HUES48 (cell line): ENCODE data around the gene MDH1B.
"Not testable (repeated sequence)": the region's sequence is repeated elsewhere in the genome, so short reads cannot be mapped to it uniquely, and the experiment has no call there.

ENCODE experiments used
- H3K27ac ChIP-seq: one replicate; pipeline ENCODE4 v1.7.0; 2013; ENCODE audit warnings: low read depth, low read length, inconsistent platforms
- H3K27me3 ChIP-seq: 2 replicates; pipeline ENCODE4 v1.6.1; 2013; ENCODE audit warnings: mild to moderate bottlenecking, low read length; ENCODE audit not compliant: control insufficient read depth, insufficient read depth
- H3K36me3 ChIP-seq: 2 replicates; pipeline ENCODE4 v1.6.1; 2013; ENCODE audit warnings: low read length; ENCODE audit not compliant: control insufficient read depth, insufficient read depth
- H3K4me1 ChIP-seq: 2 replicates; pipeline ENCODE4 v1.6.1; 2013; ENCODE audit warnings: mild to moderate bottlenecking, low read length; ENCODE audit not compliant: control insufficient read depth, insufficient read depth
- H3K4me3 ChIP-seq: 2 replicates; pipeline ENCODE4 v1.5.1; 2013; ENCODE audit warnings: mild to moderate bottlenecking, low read depth, low read length
- H3K9ac ChIP-seq: 2 replicates; pipeline ENCODE4 v1.6.1; 2013; ENCODE audit warnings: mild to moderate bottlenecking, low read depth, low read length, moderate library complexity
- H3K9me3 ChIP-seq: 2 replicates; pipeline ENCODE4 v1.6.1; 2013; ENCODE audit warnings: low read length; ENCODE audit not compliant: control insufficient read depth, insufficient read depth

Gene MDH1B

DNA sequence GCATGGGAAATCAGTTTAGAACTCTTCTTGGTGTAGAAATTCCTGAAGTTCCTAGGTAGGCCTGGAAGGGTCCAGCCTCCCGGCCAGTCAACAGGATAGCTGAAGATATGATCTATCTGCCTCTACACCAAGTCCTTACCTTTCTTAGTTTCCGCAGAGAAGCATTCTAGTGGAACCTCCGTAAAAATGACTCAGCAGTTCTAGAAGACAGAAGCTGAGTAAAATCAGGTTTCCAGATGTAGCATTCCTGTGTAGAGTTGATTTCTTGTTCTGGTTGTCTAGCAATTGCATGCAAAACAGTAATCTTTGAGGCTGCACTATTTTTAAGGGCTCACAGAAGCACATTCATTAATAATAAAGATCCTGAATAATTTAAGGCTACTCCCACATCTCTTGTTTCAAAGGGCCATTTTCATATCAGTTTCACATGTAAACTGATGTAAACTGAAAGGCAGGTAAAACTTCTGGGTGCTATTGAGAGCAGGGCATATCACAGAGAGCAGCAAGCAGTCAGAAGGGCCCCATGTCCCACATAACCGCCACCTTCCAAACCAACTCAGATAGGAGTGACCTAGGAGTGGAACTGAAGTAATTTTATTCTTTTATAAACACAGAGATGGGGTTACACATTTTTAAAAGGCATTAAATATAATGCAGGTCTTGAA is 43.7 kb downstream of the MDH1B start:
- H3K27me3 ChIP-seq = no peaks in the 10 kb centered on the region
- H3K4me3 ChIP-seq = no peak overlapping the region
- no peak overlapping the region for H3K9ac ChIP-seq
- 0 out of 2 replicates have a peak, but pooled peaks cover 5% of the 10 kb centered on the region for H3K4me1 ChIP-seq
- H3K27ac ChIP-seq = no peak overlapping the region
- H3K36me3 ChIP-seq = no peaks in the 10 kb centered on the region
- 0 out of 2 replicates have a peak, but pooled peaks cover 8% of the 10 kb centered on the region for H3K9me3 ChIP-seq

DNA sequence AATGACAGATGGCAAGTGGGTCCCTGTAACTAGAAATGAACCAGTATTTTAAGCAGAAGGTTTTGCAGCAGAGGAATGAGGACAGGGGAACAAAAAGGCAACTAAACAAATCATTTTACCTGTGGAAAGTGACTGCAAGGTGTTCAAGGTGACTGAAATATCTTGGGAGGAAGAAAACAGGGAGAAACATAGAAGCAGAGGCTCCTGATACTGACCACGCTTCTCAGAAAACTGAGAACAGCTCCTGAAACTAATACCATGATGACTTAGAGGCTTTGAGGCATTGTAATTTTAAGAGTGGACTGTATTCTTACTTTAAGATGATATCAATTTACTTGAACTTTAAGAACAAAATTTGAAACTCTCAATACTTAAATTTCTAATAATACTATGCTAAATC is 46.8 kb downstream of the MDH1B start, which contains the start of gene DYTN:
Gene DYTN (minus strand): TSS at position 101 of the 400 bp plus-strand sequence. CDS start 117 bp downstream, outside the sequence.
- Histone ChIP-seq H3K27ac (no peak within 1 kb of the TSS), H3K9ac (no peak within 1 kb of the TSS), H3K27me3 (no peaks in the 10 kb centered on the region), H3K9me3 (0 out of 2 replicates have a peak, but pooled peaks cover 8% of the 10 kb centered on the region), H3K36me3 (no peaks in the 10 kb centered on the region), H3K4me1 (peaks cover 8% of the 10 kb centered on the region), H3K4me3 (no peak within 1 kb of the TSS)

DNA sequence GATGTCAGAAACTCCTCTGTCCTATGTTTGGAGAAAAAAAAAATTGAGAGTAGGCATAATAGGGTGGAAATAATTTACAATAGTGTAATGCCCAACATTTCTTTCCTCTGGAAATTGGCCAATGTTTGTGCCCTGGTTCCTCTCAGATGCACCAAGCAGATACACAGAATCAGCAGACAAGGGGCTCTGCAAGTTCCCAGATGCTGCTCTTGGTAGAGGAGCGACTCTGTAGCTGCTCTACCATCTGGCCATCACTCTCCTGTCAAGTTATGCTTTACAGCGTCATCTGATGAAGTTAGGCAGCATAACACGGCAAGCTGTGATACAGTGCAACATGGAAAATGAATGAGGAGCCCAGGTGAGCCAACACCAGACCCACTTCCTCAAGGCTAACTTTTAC is 48.5 kb downstream of the MDH1B start:
- peaks cover 11% of the 10 kb centered on the region for H3K4me1 ChIP-seq
- no peaks in the 10 kb centered on the region for H3K27me3 ChIP-seq
- H3K9me3 ChIP-seq = 0 out of 2 replicates have a peak, but pooled peaks cover 2% of the 10 kb centered on the region
- no peak overlapping the region for H3K4me3 ChIP-seq
- H3K9ac ChIP-seq = no peak overlapping the region
- no peaks in the 10 kb centered on the region for H3K36me3 ChIP-seq
- no peak overlapping the region for H3K27ac ChIP-seq

DNA sequence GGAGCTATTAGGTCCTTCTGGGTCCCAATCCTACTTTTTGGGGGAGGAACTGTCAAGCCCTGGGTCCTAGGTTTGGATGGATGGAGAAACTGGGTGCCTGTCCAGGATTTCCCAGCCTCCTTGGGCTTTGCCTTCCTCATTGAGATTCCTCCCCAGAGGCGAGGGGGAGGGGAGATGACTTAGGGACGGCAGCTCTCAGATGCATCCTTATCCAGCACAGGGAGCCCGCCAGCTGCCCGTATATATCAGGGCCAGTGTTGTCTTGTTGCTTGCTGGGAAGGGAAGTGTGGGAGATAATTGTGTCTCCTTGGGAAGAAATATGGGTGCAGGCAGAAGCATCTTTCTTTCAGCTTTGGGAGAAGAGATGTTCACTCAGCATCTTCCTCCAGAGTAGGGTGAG is 49.9 kb downstream of the MDH1B start:
- not testable (repeated sequence) for H3K9me3 ChIP-seq, H3K4me3 ChIP-seq, H3K9ac ChIP-seq, H3K36me3 ChIP-seq, H3K27me3 ChIP-seq, H3K27ac ChIP-seq
- peaks cover 11% of the 10 kb centered on the region for H3K4me1 ChIP-seq

DNA sequence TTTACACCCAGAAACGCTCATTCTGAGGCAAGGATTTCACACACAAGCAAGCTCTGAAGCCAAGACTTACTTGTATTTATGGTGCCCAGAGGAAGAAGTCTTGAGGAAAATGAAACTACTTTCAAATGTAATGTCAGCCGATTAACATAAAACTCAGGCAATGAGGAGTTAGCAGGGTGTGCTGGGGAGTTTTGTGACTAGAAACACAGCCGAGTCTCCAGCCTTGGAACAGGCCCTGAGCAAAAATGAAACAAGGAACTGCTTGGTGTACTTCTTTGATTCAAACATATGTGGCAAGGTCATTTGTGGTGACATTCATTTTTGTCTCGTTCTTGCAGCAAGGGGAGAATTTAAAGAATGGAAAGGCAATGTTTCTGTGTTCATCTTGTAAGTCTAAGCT is 51.4 kb downstream of the MDH1B start:
- no peak overlapping the region for H3K4me3 ChIP-seq
- H3K9me3 ChIP-seq = no peaks in the 10 kb centered on the region
- no peak overlapping the region for H3K27ac ChIP-seq
- no peaks in the 10 kb centered on the region for H3K27me3 ChIP-seq
- no peak overlapping the region for H3K9ac ChIP-seq
- H3K36me3 ChIP-seq = no peaks in the 10 kb centered on the region
- peaks cover 11% of the 10 kb centered on the region for H3K4me1 ChIP-seq

DNA sequence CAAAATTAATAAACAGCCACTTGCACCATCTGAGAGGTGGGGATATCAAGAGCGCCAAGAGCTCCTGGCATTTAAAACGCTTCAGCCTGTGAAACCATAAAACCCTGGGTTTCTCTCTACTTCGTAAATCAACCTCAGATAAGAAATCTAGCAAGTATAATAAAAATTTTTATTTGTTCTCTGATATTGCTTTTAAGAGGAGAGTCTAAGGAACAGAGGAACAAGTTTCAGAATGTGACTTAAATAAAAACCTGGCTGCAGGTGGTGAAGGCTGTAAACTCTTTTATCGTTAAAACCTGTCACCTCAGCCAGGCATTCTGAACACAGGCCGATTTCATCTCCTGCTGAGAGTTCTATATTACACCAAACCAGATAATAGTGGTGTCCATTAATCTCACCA is 56.8 kb downstream of the MDH1B start:
- Histone ChIP-seq H3K9ac (no peak overlapping the region), H3K27me3 (no peaks in the 10 kb centered on the region), H3K4me3 (no peak overlapping the region), H3K27ac (no peak overlapping the region), H3K36me3 (no peaks in the 10 kb centered on the region), H3K9me3 (no peaks in the 10 kb centered on the region), H3K4me1 (peaks cover 2% of the 10 kb centered on the region)

DNA sequence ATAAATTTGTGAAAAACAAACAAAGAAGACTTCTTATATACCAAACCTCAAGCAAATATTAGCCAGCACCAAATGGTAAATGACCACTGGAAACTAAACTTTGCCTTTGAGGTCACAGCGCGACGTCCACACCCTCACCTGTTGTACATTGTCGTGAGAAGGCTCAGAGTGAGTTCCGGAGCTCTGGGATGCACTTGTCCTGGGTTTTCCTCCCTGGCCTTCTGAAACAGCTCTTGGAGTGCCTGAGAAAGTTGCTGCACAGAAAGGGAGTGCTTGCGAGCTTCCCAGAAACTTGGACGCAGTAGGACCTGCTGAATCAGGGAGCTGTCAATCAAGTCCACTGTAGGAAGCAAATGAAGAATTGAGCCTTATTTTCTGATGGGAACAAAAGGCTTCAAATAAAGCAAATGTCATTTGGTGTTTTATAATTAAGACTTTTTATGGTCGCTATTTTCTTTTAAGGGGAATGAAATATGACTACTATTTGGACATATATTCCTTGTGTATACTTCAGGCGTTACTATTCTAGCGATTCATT is 57.9 kb downstream of the MDH1B start:
- H3K4me3 ChIP-seq = no peak overlapping the region
- no peaks in the 10 kb centered on the region for H3K4me1 ChIP-seq
- H3K27me3 ChIP-seq = no peaks in the 10 kb centered on the region
- no peaks in the 10 kb centered on the region for H3K36me3 ChIP-seq
- no peaks in the 10 kb centered on the region for H3K9me3 ChIP-seq
- no peak overlapping the region for H3K9ac ChIP-seq
- H3K27ac ChIP-seq = no peak overlapping the region

DNA sequence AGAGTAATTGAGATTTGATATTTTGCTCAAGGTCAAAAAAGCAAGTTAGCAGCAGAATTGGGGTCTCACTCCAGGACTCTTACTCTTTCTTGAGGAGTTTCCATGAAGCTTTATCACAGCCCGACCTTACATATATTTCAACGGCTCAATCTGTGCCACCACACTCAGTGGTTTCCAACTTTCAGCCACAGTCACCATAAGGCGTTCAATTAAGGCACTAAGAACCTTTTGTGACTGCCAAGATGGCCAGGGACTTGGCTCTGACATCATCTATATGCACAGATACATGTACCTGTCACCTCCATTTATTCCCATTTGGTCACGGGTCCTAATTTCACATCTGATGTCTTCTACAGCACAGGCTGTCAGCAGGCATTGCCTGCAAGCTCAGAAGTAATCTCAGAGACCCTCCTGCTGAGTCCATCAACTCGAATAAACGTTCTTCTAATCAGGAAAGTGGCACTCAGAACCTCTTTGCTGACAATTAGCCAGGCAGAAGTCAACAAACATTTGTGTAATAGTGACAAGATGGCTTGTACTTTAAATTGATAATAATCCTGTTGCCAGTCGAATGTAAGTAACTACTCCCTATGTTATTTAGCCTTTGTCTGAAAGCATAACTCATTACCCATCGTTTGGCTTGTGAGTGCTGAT is 63.0 kb downstream of the MDH1B start:
- Histone ChIP-seq H3K36me3 (no peaks in the 10 kb centered on the region), H3K27ac (no peak overlapping the region), H3K27me3 (no peaks in the 10 kb centered on the region), H3K9ac (no peak overlapping the region), H3K4me1 (no peaks in the 10 kb centered on the region), H3K4me3 (no peak overlapping the region), H3K9me3 (no peaks in the 10 kb centered on the region)

DNA sequence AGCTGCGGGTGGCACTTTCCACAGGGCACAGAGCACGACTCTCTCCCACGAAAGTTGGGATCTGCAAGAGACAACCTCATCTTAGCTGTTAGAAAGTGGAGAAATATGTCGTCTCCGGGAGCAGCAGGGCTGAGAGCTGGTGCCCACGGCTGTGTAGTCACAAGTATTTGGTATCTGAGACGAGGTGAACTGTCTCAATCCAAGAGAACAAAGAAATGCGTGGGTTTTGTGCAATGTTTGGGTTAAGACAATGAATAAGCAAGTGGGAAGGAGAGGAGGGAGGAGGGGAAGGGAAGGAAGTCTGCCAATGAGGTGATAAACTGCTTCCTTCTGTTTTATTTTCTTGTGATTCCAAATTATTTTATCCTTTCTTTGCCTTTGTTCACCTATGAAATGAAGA is 65.0 kb downstream of the MDH1B start:
- Histone ChIP-seq H3K9me3 (no peaks in the 10 kb centered on the region), H3K9ac (no peak overlapping the region), H3K36me3 (no peaks in the 10 kb centered on the region), H3K27me3 (no peaks in the 10 kb centered on the region), H3K4me3 (no peak overlapping the region), H3K4me1 (no peaks in the 10 kb centered on the region), H3K27ac (no peak overlapping the region)

DNA sequence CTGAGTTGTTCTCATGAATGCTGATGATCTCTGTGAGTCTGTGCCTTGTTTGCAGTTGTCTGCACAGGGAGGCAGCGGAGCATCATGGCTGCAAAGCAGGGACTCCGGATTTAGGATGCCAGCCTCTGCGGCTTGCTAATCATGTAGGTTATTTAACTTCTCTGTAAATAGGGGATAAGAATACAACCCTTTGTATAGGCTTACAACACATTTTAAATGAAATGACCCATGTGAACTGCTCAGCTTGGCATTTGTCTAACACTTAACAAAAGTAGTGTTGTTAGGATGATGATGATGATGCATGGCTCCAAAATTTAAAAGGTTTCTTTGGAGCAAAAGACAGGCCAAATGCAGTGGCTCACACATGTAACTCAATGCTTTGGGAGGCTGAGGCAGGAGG is 66.3 kb downstream of the MDH1B start:
- no peaks in the 10 kb centered on the region for H3K27me3 ChIP-seq

DNA sequence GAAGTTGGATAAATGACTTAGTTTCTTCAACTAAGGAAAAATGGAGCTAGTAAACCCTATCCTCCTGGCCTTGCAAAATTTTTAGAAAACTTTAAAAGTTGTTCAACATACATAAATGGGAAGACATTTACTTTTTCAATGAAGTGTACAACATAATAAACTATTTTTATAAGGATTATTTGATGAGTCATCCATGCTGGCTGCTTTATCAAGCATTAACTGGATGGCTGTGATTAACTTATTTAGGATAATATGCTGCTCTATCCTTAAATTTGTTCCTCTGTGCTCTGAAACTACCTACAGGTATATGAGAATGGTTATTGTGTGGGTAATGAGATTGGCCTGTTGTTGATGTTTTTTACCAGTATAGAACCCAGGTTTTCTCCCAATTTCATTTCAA is 68.2 kb downstream of the MDH1B start:
- Histone ChIP-seq H3K27me3 (no peaks in the 10 kb centered on the region), H3K9me3 (no peaks in the 10 kb centered on the region), H3K36me3 (no peaks in the 10 kb centered on the region), H3K9ac (no peak overlapping the region), H3K27ac (no peak overlapping the region), H3K4me1 (no peaks in the 10 kb centered on the region), H3K4me3 (no peak overlapping the region)

More for the DNA sequence above, 66.3 kb downstream of the MDH1B start:
- Histone ChIP-seq H3K4me1 (no peaks in the 10 kb centered on the region), H3K9me3 (no peaks in the 10 kb centered on the region), H3K36me3 (no peaks in the 10 kb centered on the region), H3K9ac (no peak overlapping the region), H3K27ac (no peak overlapping the region), H3K4me3 (no peak overlapping the region)
